AG09309 (cell line): Measurements from ENCODE around the gene LCNL1.

Experiments
- DNase-seq: peaks from one replicate; pipeline ENCODE4 v3.0.0-alpha.2; 2010; ENCODE audit warnings: low read depth
- H3K4me3 ChIP-seq: 2 replicates; pipeline ENCODE4 v1.5.1; 2011; ENCODE audit warnings: mild to moderate bottlenecking, low read depth, low read length, moderate library complexity; ENCODE audit not compliant: control insufficient read depth
- TF ChIP-seq, protein P1 (sequence below): IDR thresholded peaks from 2 replicates; pipeline ENCODE4 v1.5.1; 2011; ENCODE audit warnings: mild to moderate bottlenecking, low read depth, low read length, inconsistent platforms; ENCODE audit not compliant: insufficient read depth, control insufficient read depth; ENCODE audit errors: missing control alignments

LCNL1 gene

DNA sequence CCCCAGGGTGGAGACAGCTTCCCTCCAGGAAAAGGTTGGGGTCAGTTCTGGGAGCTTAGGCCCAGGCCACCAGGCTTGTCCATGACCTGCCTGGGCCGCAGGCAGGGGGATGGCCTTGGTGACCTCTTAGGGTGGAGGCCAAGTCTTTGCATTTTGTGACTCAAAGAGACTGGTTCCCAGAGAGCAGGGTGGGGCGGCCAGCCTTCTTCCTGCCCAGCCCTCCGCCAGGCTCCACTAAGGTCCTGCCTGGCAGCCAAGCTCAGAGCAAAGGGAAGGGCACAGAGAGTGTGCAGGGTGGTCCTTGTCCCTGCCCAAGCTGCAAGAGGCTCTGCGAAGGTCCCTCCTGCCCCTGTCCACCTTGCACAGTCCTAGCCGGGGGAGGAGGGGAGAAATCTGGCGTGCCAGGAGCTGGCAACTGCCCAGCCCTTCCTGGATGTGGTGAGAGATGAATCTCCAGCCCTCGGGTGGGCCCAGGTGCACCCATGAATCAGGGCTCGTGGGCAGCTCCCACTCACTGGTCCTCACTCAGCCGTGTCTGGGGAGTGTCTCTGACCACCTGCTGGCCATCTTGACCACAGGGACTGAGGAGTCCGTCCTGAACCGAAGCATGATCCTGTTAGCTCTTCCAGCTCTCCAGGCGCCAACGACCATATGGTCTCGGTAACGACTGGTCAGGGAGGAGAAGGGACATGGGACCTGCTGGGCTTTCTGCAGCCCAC lies 7.8 kb upstream of the LCNL1 start:
- TF ChIP-seq, protein P1, sequence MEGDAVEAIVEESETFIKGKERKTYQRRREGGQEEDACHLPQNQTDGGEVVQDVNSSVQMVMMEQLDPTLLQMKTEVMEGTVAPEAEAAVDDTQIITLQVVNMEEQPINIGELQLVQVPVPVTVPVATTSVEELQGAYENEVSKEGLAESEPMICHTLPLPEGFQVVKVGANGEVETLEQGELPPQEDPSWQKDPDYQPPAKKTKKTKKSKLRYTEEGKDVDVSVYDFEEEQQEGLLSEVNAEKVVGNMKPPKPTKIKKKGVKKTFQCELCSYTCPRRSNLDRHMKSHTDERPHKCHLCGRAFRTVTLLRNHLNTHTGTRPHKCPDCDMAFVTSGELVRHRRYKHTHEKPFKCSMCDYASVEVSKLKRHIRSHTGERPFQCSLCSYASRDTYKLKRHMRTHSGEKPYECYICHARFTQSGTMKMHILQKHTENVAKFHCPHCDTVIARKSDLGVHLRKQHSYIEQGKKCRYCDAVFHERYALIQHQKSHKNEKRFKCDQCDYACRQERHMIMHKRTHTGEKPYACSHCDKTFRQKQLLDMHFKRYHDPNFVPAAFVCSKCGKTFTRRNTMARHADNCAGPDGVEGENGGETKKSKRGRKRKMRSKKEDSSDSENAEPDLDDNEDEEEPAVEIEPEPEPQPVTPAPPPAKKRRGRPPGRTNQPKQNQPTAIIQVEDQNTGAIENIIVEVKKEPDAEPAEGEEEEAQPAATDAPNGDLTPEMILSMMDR, result no peak
- H3K4me3 ChIP-seq, result no peak overlapping the region
- no peak for DNase-seq

DNA sequence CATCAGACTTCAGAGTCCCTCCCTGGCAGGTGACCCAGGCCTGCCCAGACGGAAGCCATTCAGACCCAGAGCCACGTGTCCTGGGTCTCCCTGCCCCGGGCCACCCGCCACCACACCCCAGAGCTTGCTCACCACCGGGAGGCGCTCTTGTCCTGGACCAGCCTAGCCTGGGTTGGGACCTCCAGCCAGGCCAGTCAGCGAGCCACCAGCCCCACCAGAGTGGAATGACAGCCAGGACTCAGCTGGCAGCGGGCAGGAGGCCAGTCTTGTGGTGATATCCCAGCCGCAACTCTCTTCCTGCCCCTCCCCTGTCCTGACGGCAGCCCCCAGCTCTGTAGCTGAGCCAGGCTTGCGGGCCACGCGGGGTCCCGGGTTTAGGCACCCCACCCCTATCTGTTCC lies 7.1 kb upstream of the LCNL1 start:
- H3K4me3 ChIP-seq, result no peak overlapping the region
- TF ChIP-seq, protein P1, result no peak
- no peak for DNase-seq

DNA sequence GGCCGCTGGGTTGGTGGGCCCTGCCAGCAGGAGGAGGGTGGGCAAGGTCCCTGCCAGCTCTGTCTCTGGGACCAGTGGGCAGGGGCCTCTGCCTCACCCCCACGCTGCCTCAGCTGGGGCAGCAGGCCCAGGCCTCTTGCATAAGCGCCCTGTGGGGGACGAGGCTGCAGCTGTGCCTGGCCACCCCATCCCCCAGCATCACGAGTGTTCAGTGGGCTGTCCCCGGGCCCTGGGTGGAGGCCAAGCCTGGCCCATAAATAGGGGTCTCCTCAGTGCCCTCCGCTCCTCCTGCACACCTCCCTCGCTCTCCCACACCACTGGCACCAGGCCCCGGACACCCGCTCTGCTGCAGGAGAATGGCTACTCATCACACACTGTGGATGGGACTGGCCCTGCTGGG lies 5.6 kb upstream of the LCNL1 start, which contains the start of gene PTGDS:
Gene PTGDS (plus strand): TSS at position 282 of the 400 bp plus-strand sequence. CDS start 75 bp downstream, at position 357.
- peak within 1 kb of the TSS; percentile 42 for H3K4me3 ChIP-seq
- no peak for DNase-seq
- TF ChIP-seq, protein P1, result no peak

DNA sequence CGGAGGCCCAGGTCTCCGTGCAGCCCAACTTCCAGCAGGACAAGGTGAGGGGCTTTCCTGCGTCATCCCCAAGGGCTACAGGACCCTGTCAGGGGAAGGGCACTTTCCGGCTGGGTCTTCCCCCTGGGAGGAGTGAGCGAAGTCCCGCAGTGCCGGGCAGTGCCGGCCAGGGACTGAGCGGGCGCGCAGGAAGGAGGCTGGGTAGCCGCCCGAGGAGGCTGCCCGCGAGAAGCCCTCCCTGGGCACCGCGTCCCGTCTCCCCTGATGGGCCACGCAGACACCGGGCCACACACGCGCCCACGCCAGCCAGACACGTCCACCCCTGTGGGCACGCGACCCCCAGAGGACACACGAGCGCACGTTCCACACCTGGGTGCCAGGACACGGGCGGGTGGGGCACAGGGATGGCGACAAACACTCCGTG lies 5.1 kb upstream of the LCNL1 start:
- peak overlapping the region; percentile 42 for H3K4me3 ChIP-seq

DNA sequence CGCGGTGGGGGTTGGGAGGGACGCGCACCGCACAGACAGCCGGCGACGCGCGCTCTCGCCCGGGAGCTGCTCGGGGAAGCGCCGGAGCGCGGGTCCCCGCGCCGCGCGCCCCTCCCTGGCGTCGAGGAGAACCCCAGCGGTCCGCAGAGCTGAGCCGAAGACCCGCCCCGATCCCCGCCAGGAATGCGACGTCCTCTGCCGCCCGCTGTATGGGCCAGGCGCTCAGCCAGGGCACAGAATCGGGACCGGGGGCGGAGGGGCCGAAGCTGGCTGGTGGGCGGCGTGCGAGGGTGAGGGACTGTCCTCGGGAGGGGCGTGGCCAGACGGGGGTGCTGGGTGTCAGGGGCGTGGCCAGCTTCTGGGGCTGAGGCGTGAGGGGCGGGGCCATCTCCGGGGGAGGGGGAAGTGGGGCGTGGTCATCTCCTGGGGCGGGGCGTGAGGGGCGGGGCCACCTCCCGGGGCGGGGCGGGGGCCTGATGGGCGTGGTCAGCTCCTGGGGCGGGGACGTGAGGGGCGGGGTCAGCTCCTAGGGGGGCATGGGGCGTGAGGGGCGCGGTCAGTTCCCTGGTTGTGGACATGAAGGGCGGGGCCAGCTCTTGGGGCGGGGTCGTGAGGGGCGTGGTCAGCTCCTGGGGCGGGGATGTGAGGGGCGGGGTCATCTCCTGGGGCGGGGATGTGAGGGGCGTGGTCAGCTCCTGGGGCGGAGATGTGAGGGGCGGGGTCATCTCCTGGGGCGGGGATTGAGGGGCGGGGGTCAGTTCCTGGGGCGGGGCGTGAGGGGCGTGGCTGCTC lies 4.5 kb upstream of the LCNL1 start:
- no peak for DNase-seq
- peak overlapping the region; percentile 42 for H3K4me3 ChIP-seq
- TF ChIP-seq, protein P1, result no peak

More for the DNA sequence above, 5.1 kb upstream of the LCNL1 start:
- TF ChIP-seq, protein P1, result no peak
- DNase-seq, result no peak

DNA sequence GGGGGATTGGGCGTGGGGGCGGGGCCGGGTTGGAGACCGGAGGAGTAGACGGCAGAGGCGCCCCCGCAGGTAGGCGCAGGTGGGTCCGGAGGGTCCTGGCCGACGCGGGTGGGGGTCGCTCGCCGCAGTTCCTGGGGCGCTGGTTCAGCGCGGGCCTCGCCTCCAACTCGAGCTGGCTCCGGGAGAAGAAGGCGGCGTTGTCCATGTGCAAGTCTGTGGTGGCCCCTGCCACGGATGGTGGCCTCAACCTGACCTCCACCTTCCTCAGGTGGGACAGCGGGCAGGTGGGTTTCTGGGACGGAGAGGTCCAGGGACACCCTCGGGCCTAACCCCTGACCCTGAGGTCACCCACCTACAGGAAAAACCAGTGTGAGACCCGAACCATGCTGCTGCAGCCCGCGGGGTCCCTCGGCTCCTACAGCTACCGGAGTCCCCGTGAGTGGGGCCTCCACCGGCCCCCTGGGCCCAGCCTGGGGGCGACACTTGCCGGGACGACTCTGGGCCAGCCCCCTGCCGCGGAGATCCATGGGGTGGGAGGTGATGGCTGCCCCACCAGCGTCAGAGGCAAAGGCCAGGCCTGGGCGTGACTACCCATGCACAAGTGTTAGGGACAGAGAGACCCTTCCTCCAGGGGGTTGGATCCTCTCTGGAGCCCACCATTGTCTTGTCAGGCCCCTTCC lies 3.8 kb upstream of the LCNL1 start:
- no peak for DNase-seq
- H3K4me3 ChIP-seq, result no peak overlapping the region
- TF ChIP-seq, protein P1, result no peak
